IPS-20b (cell line): ENCODE measurements around the gene ERGIC2.
A peak's percentile ranks its signal among the peaks of the same experiment; 100 is the strongest.

Source experiments
- H3K27ac ChIP-seq: one replicate; pipeline ENCODE4 v1.5.1; 2013; ENCODE audit warnings: low read length
- H3K27me3 ChIP-seq: 2 replicates; pipeline ENCODE4 v1.6.1; 2013; ENCODE audit warnings: mild to moderate bottlenecking, low read length, inconsistent platforms; ENCODE audit not compliant: insufficient read depth
- H3K36me3 ChIP-seq: 2 replicates; pipeline ENCODE4 v1.6.1; 2013; ENCODE audit warnings: low read depth, mild to moderate bottlenecking, inconsistent platforms, low read length, moderate library complexity; ENCODE audit not compliant: insufficient read depth
- H3K4me1 ChIP-seq: 2 replicates; pipeline ENCODE4 v1.6.1; 2013; ENCODE audit warnings: mild to moderate bottlenecking, control low read depth, inconsistent platforms, low read length, moderate library complexity; ENCODE audit not compliant: insufficient read depth
- H3K4me3 ChIP-seq: 2 replicates; pipeline ENCODE4 v1.5.1; 2013; ENCODE audit warnings: mild to moderate bottlenecking, low read length, inconsistent platforms
- H3K9ac ChIP-seq: 2 replicates; pipeline ENCODE4 v1.6.1; 2013; ENCODE audit warnings: low read depth, mild to moderate bottlenecking, inconsistent platforms, low read length, moderate library complexity
- H3K9me3 ChIP-seq: 2 replicates; pipeline ENCODE4 v1.6.1; 2013; ENCODE audit warnings: mild to moderate bottlenecking, low read depth, low read length, inconsistent platforms; ENCODE audit not compliant: insufficient read depth

The ERGIC2 gene

DNA sequence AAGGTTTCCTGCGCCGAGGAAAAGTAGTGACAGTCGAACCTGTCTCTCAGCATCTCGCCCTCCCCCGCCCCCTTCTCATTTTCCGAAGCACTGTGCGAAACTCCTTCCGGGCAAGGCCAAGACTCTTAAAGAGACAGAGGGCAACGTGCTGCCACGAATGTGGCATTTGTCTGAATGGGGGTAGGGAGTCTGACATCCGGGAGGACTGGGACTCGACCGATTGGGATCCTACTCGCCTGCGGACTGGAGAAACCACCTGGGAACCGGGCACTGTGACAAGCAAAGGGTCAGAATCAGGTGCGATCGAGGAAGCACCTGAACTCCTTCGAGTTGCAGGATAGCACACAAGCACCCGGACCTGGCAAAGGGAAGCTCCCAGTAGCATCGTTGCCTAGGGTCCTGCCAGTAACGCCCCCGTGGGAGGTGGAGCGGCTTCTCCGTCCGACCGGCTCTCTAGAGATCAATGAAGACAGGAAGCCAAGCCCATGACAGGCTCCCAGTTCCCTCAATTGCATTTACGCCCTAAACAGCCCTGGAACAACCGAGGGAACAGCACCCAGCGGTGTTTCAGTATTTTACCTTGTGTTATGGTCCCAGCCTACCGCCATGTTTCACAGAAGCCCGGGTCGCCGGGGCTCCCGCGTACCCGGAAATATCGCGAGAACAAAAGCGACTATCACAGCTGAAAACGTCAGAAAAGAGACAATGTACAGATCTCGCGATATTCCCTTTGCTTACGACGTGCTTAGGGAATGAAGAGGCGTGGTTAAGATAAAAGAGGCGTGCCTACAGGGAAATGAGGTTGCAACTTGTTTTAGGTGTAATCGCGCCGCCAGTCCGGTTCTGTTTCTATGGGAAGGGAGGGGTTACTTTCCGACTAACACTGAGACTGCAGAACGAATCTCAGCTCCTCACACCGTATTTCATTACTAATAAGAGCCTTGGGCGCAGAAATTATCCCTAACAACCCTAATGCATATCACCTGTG, at the start of gene ERGIC2:
ERGIC2 (minus strand) TSS at position 637 of the 988 bp plus-strand sequence. CDS start 9,539 bp downstream, outside the sequence.
- Histone ChIP-seq H3K9ac (peak within 1 kb of the TSS; percentile 99), H3K4me3 (peak within 1 kb of the TSS; percentile 98), H3K36me3 (no peaks in the 10 kb centered on the region; the same call in 1 of the 2 replicates), H3K4me1 (peaks cover 7% of the 10 kb centered on the region; the same call in 1 of the 2 replicates), H3K27me3 (no peaks in the 10 kb centered on the region), H3K9me3 (no peaks in the 10 kb centered on the region), H3K27ac (peak within 1 kb of the TSS; percentile 80)

DNA sequence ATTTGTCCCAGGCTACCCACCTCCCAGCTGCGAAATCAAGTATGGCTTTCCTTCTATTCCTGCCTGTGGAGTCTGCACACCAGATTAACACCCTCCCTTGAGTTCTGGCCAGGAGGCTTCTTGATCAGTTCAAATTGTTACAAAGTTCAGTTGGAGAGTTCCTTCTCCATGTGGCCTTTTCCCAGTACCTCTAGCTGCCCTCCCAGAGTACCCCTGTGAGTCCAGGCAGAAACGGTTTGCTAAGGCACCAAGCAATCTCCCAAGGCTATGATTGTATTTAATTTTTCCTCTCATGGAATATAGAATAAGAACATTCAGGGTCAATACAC, 49.7 kb upstream of the ERGIC2 start:
- Histone ChIP-seq H3K27ac (no peak overlapping the region), H3K4me3 (no peak overlapping the region), H3K9me3 (no peaks in the 10 kb centered on the region), H3K9ac (no peak overlapping the region), H3K36me3 (no peaks in the 10 kb centered on the region), H3K27me3 (no peaks in the 10 kb centered on the region), H3K4me1 (no peaks in the 10 kb centered on the region)

DNA sequence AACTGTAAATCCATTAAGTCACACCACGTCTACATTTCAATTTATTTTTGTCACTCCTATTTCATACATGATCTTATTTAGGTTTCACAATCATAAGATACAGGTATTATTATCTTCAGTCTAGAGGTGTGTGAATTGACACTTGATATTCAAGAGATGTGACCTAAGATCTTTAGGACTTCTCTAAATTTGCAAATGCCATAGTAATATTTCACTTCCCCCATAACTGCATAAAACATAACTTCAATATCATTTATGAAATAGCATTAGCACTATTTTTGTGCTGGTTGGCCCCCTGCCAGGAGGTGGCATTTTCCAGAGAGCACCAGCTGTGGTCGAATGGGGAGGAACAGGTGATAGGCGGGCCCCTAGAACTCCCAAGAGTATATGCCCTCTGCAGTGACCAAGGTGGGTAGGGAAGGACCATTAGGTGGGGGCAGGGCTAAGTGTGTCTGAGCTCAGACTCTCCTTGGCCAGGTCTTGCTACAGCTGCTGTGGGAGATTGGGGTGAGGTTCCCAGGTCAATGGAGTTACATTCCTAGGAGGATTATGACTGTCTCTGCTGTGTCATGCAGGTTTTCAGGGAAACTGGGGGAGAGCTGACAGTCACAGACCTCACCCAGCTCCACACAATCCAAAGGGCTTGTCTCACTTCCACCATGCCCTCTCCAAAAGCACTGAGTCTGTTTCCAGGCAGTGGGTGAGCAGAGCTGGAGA, 49.2 kb upstream of the ERGIC2 start:
- Histone ChIP-seq H3K4me1 (no peaks in the 10 kb centered on the region), H3K27ac (no peak overlapping the region), H3K9ac (no peak overlapping the region), H3K4me3 (no peak overlapping the region), H3K9me3 (no peaks in the 10 kb centered on the region), H3K36me3 (no peaks in the 10 kb centered on the region), H3K27me3 (no peaks in the 10 kb centered on the region)

DNA sequence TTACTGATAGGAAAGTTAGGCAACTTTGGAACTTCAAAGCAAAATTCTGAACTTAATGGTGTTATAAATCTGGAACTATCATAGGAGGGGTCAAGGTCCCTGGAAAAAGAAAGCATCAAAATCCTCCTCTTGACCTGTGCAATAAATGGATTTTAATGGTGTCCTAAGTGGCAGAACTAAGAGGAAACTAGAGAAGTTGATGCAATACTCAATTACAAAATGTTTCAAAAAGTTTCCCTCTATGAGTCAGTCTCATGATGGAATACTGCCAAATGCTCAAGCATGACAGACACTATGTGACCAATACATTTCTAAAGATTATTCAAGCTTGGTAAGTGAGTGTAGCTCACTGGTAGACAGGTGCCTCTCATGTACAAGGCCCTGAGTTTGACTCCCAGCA, 47.7 kb upstream of the ERGIC2 start:
- no peaks in the 10 kb centered on the region for H3K27me3 ChIP-seq
- no peak overlapping the region for H3K27ac ChIP-seq
- H3K36me3 ChIP-seq = no peaks in the 10 kb centered on the region
- H3K9me3 ChIP-seq = peaks cover 5% of the 10 kb centered on the region; the same call in 1 of the 2 replicates
- no peaks in the 10 kb centered on the region for H3K4me1 ChIP-seq
- no peak overlapping the region for H3K9ac ChIP-seq
- no peak overlapping the region for H3K4me3 ChIP-seq

- peaks cover 11% of the 10 kb centered on the region; the same call in 1 of the 2 replicates for H3K9me3 ChIP-seq
- no peaks in the 10 kb centered on the region for H3K36me3 ChIP-seq
- H3K4me1 ChIP-seq = no peaks in the 10 kb centered on the region
- H3K27ac ChIP-seq = no peak overlapping the region
- H3K27me3 ChIP-seq = no peaks in the 10 kb centered on the region
- H3K9ac ChIP-seq = no peak overlapping the region
- no peak overlapping the region for H3K4me3 ChIP-seq
Measured at GRCh38 chr12:29427964-29428363, 47.0 kb upstream of the ERGIC2 start.

DNA sequence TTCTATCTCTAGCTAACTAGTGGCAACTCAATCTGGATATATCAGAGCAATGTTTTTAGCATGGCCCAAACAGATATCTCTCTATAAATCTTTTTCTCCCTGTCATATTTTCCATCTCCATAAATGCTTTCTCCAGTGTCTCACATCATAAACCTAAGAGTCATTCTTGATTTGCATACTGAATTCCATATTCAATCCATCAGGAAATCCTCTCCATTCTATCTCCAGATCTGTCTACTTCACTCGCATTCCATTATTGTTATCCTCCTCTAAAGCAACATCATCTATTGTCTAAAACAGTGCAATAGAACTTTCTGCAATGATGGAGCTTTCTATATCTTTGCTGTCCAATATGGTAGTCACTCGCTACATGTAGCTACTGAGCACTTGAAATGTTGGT, 45.5 kb upstream of the ERGIC2 start:
- Histone ChIP-seq H3K9me3 (peaks cover 17% of the 10 kb centered on the region; the same call in 1 of the 2 replicates), H3K27ac (no peak overlapping the region), H3K4me1 (no peaks in the 10 kb centered on the region), H3K27me3 (no peaks in the 10 kb centered on the region), H3K4me3 (no peak overlapping the region), H3K9ac (no peak overlapping the region), H3K36me3 (no peaks in the 10 kb centered on the region)

GRCh38 chr12:29425722-29426121, 44.8 kb upstream of the ERGIC2 start:
- Histone ChIP-seq H3K4me1 (no peaks in the 10 kb centered on the region), H3K4me3 (no peak overlapping the region), H3K36me3 (no peaks in the 10 kb centered on the region), H3K9me3 (peaks cover 17% of the 10 kb centered on the region; the same call in 1 of the 2 replicates), H3K9ac (no peak overlapping the region), H3K27me3 (no peaks in the 10 kb centered on the region), H3K27ac (no peak overlapping the region)

DNA sequence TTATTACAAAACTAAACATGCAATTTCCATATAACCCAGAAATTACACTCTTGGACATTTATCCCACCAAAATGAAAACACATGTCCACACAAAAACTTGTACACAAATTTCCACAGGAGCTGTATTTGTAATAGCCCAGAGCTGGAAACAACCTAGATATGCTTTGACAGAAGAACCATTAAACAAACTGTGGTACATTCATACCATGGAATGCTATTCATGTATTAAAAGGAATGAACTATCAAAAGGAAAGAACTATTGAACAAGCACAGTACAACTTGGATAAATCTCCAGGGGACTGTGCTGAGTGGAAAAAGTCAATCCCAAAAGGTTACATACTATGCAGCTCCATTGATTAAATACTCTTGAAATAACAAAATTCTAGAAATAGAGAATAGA, 35.8 kb upstream of the ERGIC2 start:
- H3K9ac ChIP-seq = no peak overlapping the region
- H3K36me3 ChIP-seq = no peaks in the 10 kb centered on the region
- peaks cover 11% of the 10 kb centered on the region for H3K9me3 ChIP-seq
- no peak overlapping the region for H3K27ac ChIP-seq
- H3K4me3 ChIP-seq = no peak overlapping the region
- H3K4me1 ChIP-seq = no peaks in the 10 kb centered on the region
- H3K27me3 ChIP-seq = no peaks in the 10 kb centered on the region

- no peaks in the 10 kb centered on the region for H3K27me3 ChIP-seq
- no peaks in the 10 kb centered on the region for H3K4me1 ChIP-seq
- no peak overlapping the region for H3K27ac ChIP-seq
- no peaks in the 10 kb centered on the region for H3K36me3 ChIP-seq
- peaks cover 11% of the 10 kb centered on the region for H3K9me3 ChIP-seq
- no peak overlapping the region for H3K9ac ChIP-seq
- H3K4me3 ChIP-seq = no peak overlapping the region
Measured at GRCh38 chr12:29415111-29415510, 34.1 kb upstream of the ERGIC2 start.

DNA sequence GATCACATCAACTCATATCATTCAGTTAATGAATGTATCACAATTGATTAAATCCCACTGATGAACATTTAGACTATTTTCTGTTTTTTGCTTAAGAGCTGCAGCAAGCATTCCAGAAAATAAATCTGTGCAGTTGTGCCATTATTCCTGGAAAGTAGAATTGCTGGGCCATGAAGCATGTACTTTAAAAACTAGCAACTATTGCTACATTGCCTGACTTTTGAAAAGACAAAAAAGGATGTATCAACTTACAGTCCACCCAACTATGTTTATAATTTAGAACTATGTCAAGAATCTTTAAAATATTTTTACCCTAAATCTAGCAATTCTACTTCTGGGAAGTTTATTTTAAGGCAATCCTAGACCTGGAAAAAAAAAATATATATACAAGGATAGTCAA, 33.4 kb upstream of the ERGIC2 start:
- Histone ChIP-seq H3K4me1 (no peaks in the 10 kb centered on the region), H3K27ac (no peak overlapping the region), H3K36me3 (no peaks in the 10 kb centered on the region), H3K27me3 (no peaks in the 10 kb centered on the region), H3K9me3 (peaks cover 11% of the 10 kb centered on the region), H3K4me3 (no peak overlapping the region), H3K9ac (no peak overlapping the region)

DNA sequence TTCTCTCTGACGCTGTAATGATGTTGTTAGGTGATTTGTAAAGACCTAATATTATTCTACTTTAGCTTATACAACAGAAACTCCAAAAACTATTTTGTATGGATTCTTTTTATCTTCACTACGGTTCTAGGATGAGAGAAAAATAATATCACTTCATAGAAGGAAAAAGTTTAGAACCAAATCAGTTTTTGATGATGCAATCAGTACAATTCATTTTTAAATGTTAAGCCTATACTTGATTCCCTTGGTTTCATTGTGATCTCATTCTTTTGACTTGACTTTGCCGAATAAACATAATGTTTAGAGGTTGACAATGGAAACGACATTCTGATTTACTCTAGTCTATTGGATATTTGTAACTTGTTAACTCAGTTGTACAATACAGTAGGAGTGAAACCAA, 24.6 kb upstream of the ERGIC2 start:
- H3K27me3 ChIP-seq = no peaks in the 10 kb centered on the region
- H3K36me3 ChIP-seq = no peaks in the 10 kb centered on the region
- no peaks in the 10 kb centered on the region for H3K9me3 ChIP-seq
- no peak overlapping the region for H3K9ac ChIP-seq
- H3K4me1 ChIP-seq = no peaks in the 10 kb centered on the region
- H3K27ac ChIP-seq = no peak overlapping the region
- no peak overlapping the region for H3K4me3 ChIP-seq

- Histone ChIP-seq H3K9me3 (no peaks in the 10 kb centered on the region), H3K27ac (no peak overlapping the region), H3K36me3 (no peaks in the 10 kb centered on the region), H3K9ac (no peak overlapping the region), H3K4me3 (no peak overlapping the region), H3K4me1 (no peaks in the 10 kb centered on the region), H3K27me3 (no peaks in the 10 kb centered on the region)
Measured at GRCh38 chr12:29403991-29404390, 23.0 kb upstream of the ERGIC2 start.
